Measurements from ENCODE around the gene LCE4A. TPM values are rescaled to one million over a fixed set of nuclear protein-coding genes. Genes with fewer than 3 reads are reported as not detected.

LCE4A gene
- total RNA-seq, 2 donors from 2014 or later: not detected

GRCh38 chr1:152737997-152738396, 30.0 kb downstream of the LCE4A start:
- Histone ChIP-seq H3K27me3 (replicated peaks; ENCODE audit: insufficient read depth) (no peaks in the 10 kb centered on the region), H3K4me1 (ENCODE audit: control insufficient read depth in 1 of 2, low read depth in 2 of 2) (no peaks in the 10 kb centered on the region), H3K4me3 (no peak overlapping the region), H3K9me3 (no peaks in the 10 kb centered on the region), H3K36me3 (no peaks in the 10 kb centered on the region), H3K27ac (no peak overlapping the region)
- ATAC-seq (ENCODE audit: insufficient number of reproducible peaks, low FRiP score, low read depth): no peak
- DNase-seq (ENCODE audit: low spot score): no peak
- TF ChIP-seq CTCF (IDR thresholded peaks at IDR 0.05): no peak

- no peak for DNase-seq (ENCODE audit: low spot score)
- TF ChIP-seq CTCF (IDR thresholded peaks at IDR 0.05): no peak
- Histone ChIP-seq H3K4me3 (no peak overlapping the region), H3K4me1 (ENCODE audit: control insufficient read depth in 1 of 2, low read depth in 2 of 2) (no peaks in the 10 kb centered on the region), H3K27ac (no peak overlapping the region), H3K27me3 (replicated peaks; ENCODE audit: insufficient read depth) (no peaks in the 10 kb centered on the region), H3K9me3 (no peaks in the 10 kb centered on the region), H3K36me3 (no peaks in the 10 kb centered on the region)
- ATAC-seq (ENCODE audit: insufficient number of reproducible peaks, low FRiP score, low read depth): no peak
These were observed 31.9 kb downstream of the LCE4A start for GRCh38 chr1:152739841-152740240.

GRCh38 chr1:152741656-152742055, 33.7 kb downstream of the LCE4A start:
- no peaks in the 10 kb centered on the region for H3K36me3 ChIP-seq
- no peak for TF ChIP-seq CTCF (IDR thresholded peaks at IDR 0.05)
- DNase-seq (ENCODE audit: low spot score): no peak
- no peaks in the 10 kb centered on the region for H3K4me1 ChIP-seq (ENCODE audit: control insufficient read depth in 1 of 2, low read depth in 2 of 2)
- H3K27ac ChIP-seq: no peak overlapping the region
- ATAC-seq (ENCODE audit: insufficient number of reproducible peaks, low FRiP score, low read depth): no peak
- no peak overlapping the region for H3K4me3 ChIP-seq
- H3K27me3 ChIP-seq (replicated peaks; ENCODE audit: insufficient read depth): no peaks in the 10 kb centered on the region
- no peaks in the 10 kb centered on the region for H3K9me3 ChIP-seq

- H3K36me3 ChIP-seq: no peaks in the 10 kb centered on the region
- no peak for TF ChIP-seq CTCF (IDR thresholded peaks at IDR 0.05)
- no peak overlapping the region for H3K4me3 ChIP-seq
- no peaks in the 10 kb centered on the region for H3K27me3 ChIP-seq (replicated peaks; ENCODE audit: insufficient read depth)
- ATAC-seq (ENCODE audit: insufficient number of reproducible peaks, low FRiP score, low read depth) (no peak), DNase-seq (ENCODE audit: low spot score) (no peak)
- H3K9me3 ChIP-seq: no peaks in the 10 kb centered on the region
- H3K27ac ChIP-seq: no peak overlapping the region
- H3K4me1 ChIP-seq (ENCODE audit: control insufficient read depth in 1 of 2, low read depth in 2 of 2): no peaks in the 10 kb centered on the region
These were observed 35.6 kb downstream of the LCE4A start for GRCh38 chr1:152743371-152744145.

GRCh38 chr1:152745289-152745704, 37.3 kb downstream of the LCE4A start:
- TF ChIP-seq CTCF (IDR thresholded peaks at IDR 0.05): no peak
- H3K4me3 ChIP-seq: no peak overlapping the region
- no peak for DNase-seq (ENCODE audit: low spot score)
- ATAC-seq (ENCODE audit: insufficient number of reproducible peaks, low FRiP score, low read depth): no peak
- H3K27ac ChIP-seq: no peak overlapping the region
- H3K36me3 ChIP-seq: no peaks in the 10 kb centered on the region
- no peaks in the 10 kb centered on the region for H3K27me3 ChIP-seq (replicated peaks; ENCODE audit: insufficient read depth)
- no peaks in the 10 kb centered on the region for H3K4me1 ChIP-seq (ENCODE audit: control insufficient read depth in 1 of 2, low read depth in 2 of 2)
- no peaks in the 10 kb centered on the region for H3K9me3 ChIP-seq

All from thoracic aorta (tissue), 2 donors.